IMR-90 (cell line): ENCODE measurements around the gene ARHGAP11A. TPM values are rescaled to one million over a fixed set of nuclear protein-coding genes. Genes with fewer than 3 reads are reported as not detected.

ENCODE experiments used
- ATAC-seq: fragments of 200-7000 bp; cut with Tn5 transposase; 2 replicates; pipeline ENCODE4 v1.9.1; 2020; ENCODE audit warnings: low read depth, mild to moderate bottlenecking, moderate library complexity
- BruUV-seq: library from RNA; stranded (reverse); fragments of 400-500 nt; replicated peaks from 2 replicates; lab custom pipeline; 2021; lab: Mats Ljungman, UMichigan
- CTCF ChIA-PET: fragments of 300-600 bp; formaldehyde crosslinking; extraction: SDS; loops from one replicate; lab custom pipeline; 2021; ENCODE audit warnings: antibody characterized with exemption; lab: Yijun Ruan, JAX
- POLR2A ChIA-PET: fragments of 300-600 bp; sonication (Branson Sonifier 250); formaldehyde crosslinking; loops from one replicate; lab custom pipeline; 2022; ENCODE audit warnings: antibody characterized with exemption; ENCODE audit not compliant: unreplicated experiment; lab: Charles Lee
- DNase-seq: peaks from one replicate; pipeline ENCODE4 v3.0.0; 2013
- H2AFZ ChIP-seq: replicated peaks from 2 replicates; pipeline ENCODE3; 2013; ENCODE audit warnings: low read length, mild to moderate bottlenecking; ENCODE audit not compliant: poor library complexity
- H2AK5ac ChIP-seq: 2 replicates; pipeline ENCODE4 v1.6.1; 2013; ENCODE audit warnings: low read depth, low read length, inconsistent platforms
- H2AK9ac ChIP-seq: replicated peaks from 2 replicates; pipeline ENCODE3; 2013; ENCODE audit warnings: mild to moderate bottlenecking, low read depth, low read length, moderate library complexity; ENCODE audit not compliant: poor library complexity
- H2BK120ac ChIP-seq: 2 replicates; pipeline ENCODE4 v1.6.1; 2013; ENCODE audit warnings: low read depth, low read length, inconsistent platforms
- H2BK15ac ChIP-seq: 3 replicates; pipeline ENCODE4 v1.6.1; 2013; ENCODE audit warnings: low read depth, low read length, inconsistent platforms
- H2BK20ac ChIP-seq: 2 replicates; pipeline ENCODE4 v1.6.1; 2013; ENCODE audit warnings: low read depth, mild to moderate bottlenecking, inconsistent platforms, low read length, moderate library complexity
- H2BK5ac ChIP-seq: 2 replicates; pipeline ENCODE4 v1.6.1; 2013; ENCODE audit warnings: mild to moderate bottlenecking, low read depth, low read length, inconsistent platforms; ENCODE audit not compliant: poor library complexity, severe bottlenecking
- H3K14ac ChIP-seq: replicated peaks from 2 replicates; pipeline ENCODE4 v1.6.1; 2013; ENCODE audit warnings: low read depth, low read length, inconsistent platforms
- H3K18ac ChIP-seq: 2 replicates; pipeline ENCODE4 v1.6.1; 2013; ENCODE audit warnings: low read depth, low read length, control low read depth
- H3K23ac ChIP-seq: 2 replicates; pipeline ENCODE4 v1.6.1; 2013; ENCODE audit warnings: low read depth, low read length, inconsistent platforms
- H3K27ac ChIP-seq: 2 replicates; pipeline ENCODE4 v1.5.1; 2013; ENCODE audit warnings: mild to moderate bottlenecking, control low read depth, low read length; ENCODE audit not compliant: insufficient read depth
- H3K27me3 ChIP-seq: 2 replicates; pipeline ENCODE4 v1.6.1; 2013; ENCODE audit warnings: low read length; ENCODE audit not compliant: control insufficient read depth, insufficient read depth
- H3K36me3 ChIP-seq: 2 replicates; pipeline ENCODE4 v1.6.1; 2013; ENCODE audit warnings: low read length, mixed read lengths; ENCODE audit not compliant: control insufficient read depth, insufficient read depth
- H3K4ac ChIP-seq: 2 replicates; pipeline ENCODE4 v1.6.1; 2013; ENCODE audit warnings: low read depth, low read length, inconsistent platforms
- H3K4me1 ChIP-seq: 2 replicates; pipeline ENCODE4 v1.6.1; 2013; ENCODE audit warnings: low read length, mixed read lengths; ENCODE audit not compliant: control insufficient read depth, insufficient read depth
- H3K4me2 ChIP-seq: 2 replicates; pipeline ENCODE4 v1.6.1; 2013; ENCODE audit warnings: low read depth, mild to moderate bottlenecking, control low read depth, low read length, moderate library complexity
- H3K4me3 ChIP-seq: 2 replicates; pipeline ENCODE4 v1.5.1; 2013; ENCODE audit warnings: low read depth, mild to moderate bottlenecking, control low read depth, low read length, moderate library complexity; ENCODE audit not compliant: insufficient read depth
- H3K56ac ChIP-seq: 2 replicates; pipeline ENCODE4 v1.6.1; 2013; ENCODE audit warnings: low read length, inconsistent platforms; ENCODE audit not compliant: insufficient read depth; ENCODE audit errors: extremely low read depth
- H3K79me1 ChIP-seq, 2 experiments: 2 replicates each; pipeline ENCODE4 v1.6.1; 2013; ENCODE audit warnings: low read length in 2 of 2, inconsistent platforms in 1 of 2, low read depth in 1 of 2
- H3K9ac ChIP-seq: 2 replicates; pipeline ENCODE4 v1.6.1; 2013; ENCODE audit warnings: low read depth, low read length, control low read depth
- H3K9me1 ChIP-seq: 2 replicates; pipeline ENCODE4 v1.6.1; 2013; ENCODE audit warnings: low read length, inconsistent platforms; ENCODE audit not compliant: insufficient read depth
- H3K9me3 ChIP-seq: 2 replicates; pipeline ENCODE4 v1.6.1; 2013; ENCODE audit warnings: low read length; ENCODE audit not compliant: control insufficient read depth, insufficient read depth
- H4K20me1 ChIP-seq: 2 replicates; pipeline ENCODE4 v1.6.1; 2013; ENCODE audit warnings: low read length, inconsistent platforms; ENCODE audit not compliant: insufficient read depth
- H4K5ac ChIP-seq: 2 replicates; pipeline ENCODE4 v1.6.1; 2013; ENCODE audit warnings: mild to moderate bottlenecking, low read depth, low read length, control low read depth
- H4K8ac ChIP-seq, 2 experiments: 2 replicates each; pipeline ENCODE4 v1.6.1; 2013; ENCODE audit warnings: low read depth in 2 of 2, low read length in 2 of 2, control low read depth in 1 of 2, inconsistent platforms in 1 of 2
- H4K91ac ChIP-seq: 2 replicates; pipeline ENCODE4 v1.6.1; 2013; ENCODE audit warnings: low read depth, low read length, inconsistent platforms; ENCODE audit not compliant: insufficient read depth
- CEBPB ChIP-seq: IDR thresholded peaks from 2 replicates; pipeline ENCODE4 v1.6.1; 2012; ENCODE audit warnings: low read depth, low read length, improper control_type of control experiment
- CHD1 ChIP-seq: IDR thresholded peaks from 2 replicates; pipeline ENCODE4 v1.6.1; 2012; ENCODE audit warnings: low read depth, low read length, improper control_type of control experiment
- ELK1 ChIP-seq: fragments of 150-350 bp; IDR thresholded peaks from 2 replicates; pipeline ENCODE4 v1.6.1; 2016; ENCODE audit warnings: low read depth, mild to moderate bottlenecking, low read length, moderate library complexity, borderline replicate concordance
- MAFK ChIP-seq: IDR thresholded peaks from 2 replicates; pipeline ENCODE4 v1.6.1; 2012; ENCODE audit warnings: low read depth, low read length, improper control_type of control experiment
- MAZ ChIP-seq: IDR thresholded peaks from 2 replicates; pipeline ENCODE4 v1.6.1; 2012; ENCODE audit warnings: low read depth, mild to moderate bottlenecking, low read length, improper control_type of control experiment, moderate library complexity, borderline replicate concordance
- MXI1 ChIP-seq: IDR thresholded peaks from 2 replicates; pipeline ENCODE4 v1.6.1; 2012; ENCODE audit warnings: low read depth, mild to moderate bottlenecking, low read length, moderate library complexity, borderline replicate concordance
- NFE2L2 ChIP-seq: fragments of 150-350 bp; IDR thresholded peaks from 2 replicates; pipeline ENCODE4 v1.6.1; 2016; ENCODE audit warnings: low read depth, mild to moderate bottlenecking, low read length
- POLR2A ChIP-seq: IDR thresholded peaks from 2 replicates; pipeline ENCODE4 v1.6.1; 2012; ENCODE audit warnings: mild to moderate bottlenecking, low read depth, low read length
- RAD21 ChIP-seq: IDR thresholded peaks from 2 replicates; pipeline ENCODE4 v1.6.1; 2012; ENCODE audit warnings: low read length, improper control_type of control experiment
- RCOR1 ChIP-seq: IDR thresholded peaks from 2 replicates; pipeline ENCODE4 v1.6.1; 2012; ENCODE audit warnings: mild to moderate bottlenecking, low read length, improper control_type of control experiment; ENCODE audit not compliant: insufficient replicate concordance
- SMC3 ChIP-seq: fragments of 150-350 bp; IDR thresholded peaks from 2 replicates; pipeline ENCODE4 v1.6.1; 2016; ENCODE audit warnings: low read depth, mild to moderate bottlenecking, antibody characterized with exemption, low read length, moderate library complexity
- USF2 ChIP-seq: fragments of 150-350 bp; IDR thresholded peaks from 2 replicates; pipeline ENCODE4 v1.6.1; 2017; ENCODE audit warnings: mild to moderate bottlenecking, antibody characterized with exemption, low read length, low read depth
- whole genome bisulfite sequencing, 2 experiments: methylation state at CpG; one replicate each; pipeline versions ENCODE4 v1.1.5 to v1.1.7; 2013; ENCODE audit warnings: missing lambda C conversion rate in 2 of 2; ENCODE audit not compliant: insufficient read length in 1 of 2; ENCODE audit errors: extremely low coverage in 2 of 2; 5-methylcytosine and 5-hydroxymethylcytosine counted together
- dilution Hi-C: fragments of 300-500 bp; cut with HindIII; formaldehyde crosslinking; loops from one replicate; pipeline ENCODE4 v1.14.3; 2018; ENCODE audit warnings: low sequenced_read_pairs; ENCODE audit not compliant: unreplicated experiment
- in situ Hi-C: fragments of 300-500 bp; cut with MboI; formaldehyde crosslinking; loops from 3 replicates; pipeline ENCODE4 v1.14.3; 2019; ENCODE audit warnings: low sequenced_read_pairs, inconsistent platforms, mixed read lengths
- intact Hi-C: fragments of 100-400 bp; cut with micrococcal nuclease; formaldehyde crosslinking; loops from 2 replicates; pipeline ENCODE4 v1.10.0; 2022
- polyA plus RNA-seq, 3 experiments: library from polyadenylated mRNA; depleted of rRNA; stranded (reverse); fragments of >200 nt; gene quantifications; 2 replicates each; pipeline ENCODE4 v1.2.3, GENCODE V29; 2012; ENCODE audit warnings: low replicate concordance in 1 of 3
- total RNA-seq: library from RNA; depleted of rRNA; stranded (reverse); fragments of >200 nt; gene quantifications from 2 replicates; pipeline ENCODE4 v1.2.3, GENCODE V29; 2012
- TF ChIP-seq, protein P1 (sequence below): conservative IDR thresholded peaks from 2 replicates; pipeline ENCODE4 v1.5.1; 2012; ENCODE audit warnings: mild to moderate bottlenecking, low read depth, low read length, improper control_type of control experiment

Gene ARHGAP11A
- total and polyA plus RNA-seq, 2 of the 4 experiments (the other 2 are of a cell fraction) = 9.9 to 29.0 TPM

GRCh38 chr15:32643907-32644445 lies 28.7 kb downstream of the ARHGAP11A start (continued):
- no peak for TF ChIP-seq MAFK
- no peak for TF ChIP-seq ELK1

DNA sequence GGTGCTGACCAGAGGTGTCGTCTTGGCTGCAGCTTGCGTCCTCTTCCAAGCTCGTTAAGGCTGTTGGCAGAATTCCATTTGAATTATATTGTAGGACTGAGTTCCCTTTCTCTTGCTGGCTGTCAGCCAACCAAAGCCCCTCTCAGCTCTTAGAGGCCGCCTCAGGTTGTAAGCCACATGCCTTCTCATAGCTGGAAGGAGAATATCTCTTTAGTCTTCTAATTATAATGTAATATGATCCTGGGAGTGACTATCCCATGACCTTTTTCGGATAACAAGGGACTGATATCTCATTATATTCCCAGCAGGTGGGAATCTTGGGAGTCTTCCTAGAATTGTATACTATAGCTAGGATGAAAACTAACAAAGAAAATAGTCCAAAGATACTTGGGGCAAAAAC lies 31.0 kb downstream of the ARHGAP11A start:
- dilution Hi-C loops = no loop called here
- Histone ChIP-seq H3K23ac (no peak overlapping the region), H3K56ac (no peak overlapping the region), H3K9ac (no peak overlapping the region), H3K79me1 (peaks cover 0 to 20% of the 10 kb centered on the region in 2 experiments; a peak in 2 of 4 replicates), H3K4ac (no peak overlapping the region), H4K8ac (no peak overlapping the region), H3K27ac (no peak overlapping the region), H4K5ac (no peak overlapping the region), H3K9me3 (no peaks in the 10 kb centered on the region), H2BK15ac (no peak overlapping the region), H4K91ac (no peak overlapping the region), H3K27me3 (no peaks in the 10 kb centered on the region), H3K4me3 (no peak overlapping the region), H2BK5ac (no peak overlapping the region), H3K36me3 (no peaks in the 10 kb centered on the region), H2AK9ac (no peak overlapping the region), H2BK120ac (no peak overlapping the region), H3K4me1 (peaks cover 15% of the 10 kb centered on the region), H2AK5ac (no peak overlapping the region), H4K20me1 (no peaks in the 10 kb centered on the region), H2AFZ (no peak overlapping the region), H3K4me2 (no peak overlapping the region), H3K9me1 (peaks cover 12% of the 10 kb centered on the region; the same call in 1 of the 2 replicates), H2BK20ac (no peak overlapping the region), H3K18ac (no peak overlapping the region), H3K14ac (no peak overlapping the region)
- in situ Hi-C loops = loop anchor here (5.0 kb wide), 1 partner anchor 486 kb away; no protein-coding TSS in a partner anchor
- BruUV-seq = no TSS peak
- intact Hi-C loops = no loop called here
- no peak for ATAC-seq
- CTCF ChIA-PET = interaction anchor here (0.6 to 1.5 kb wide), 2 partner anchors 25 to 41 kb away, joined by 3 read pairs; no protein-coding TSS in a partner anchor
- WGBS, 2 experiments = no CpG with 5 or more reads among the region's 5 CpGs
- DNase-seq = no peak
- POLR2A ChIA-PET = no interaction called here
- no peak for TF ChIP-seq MXI1
- TF ChIP-seq USF2 = no peak
- TF ChIP-seq, protein P1, sequence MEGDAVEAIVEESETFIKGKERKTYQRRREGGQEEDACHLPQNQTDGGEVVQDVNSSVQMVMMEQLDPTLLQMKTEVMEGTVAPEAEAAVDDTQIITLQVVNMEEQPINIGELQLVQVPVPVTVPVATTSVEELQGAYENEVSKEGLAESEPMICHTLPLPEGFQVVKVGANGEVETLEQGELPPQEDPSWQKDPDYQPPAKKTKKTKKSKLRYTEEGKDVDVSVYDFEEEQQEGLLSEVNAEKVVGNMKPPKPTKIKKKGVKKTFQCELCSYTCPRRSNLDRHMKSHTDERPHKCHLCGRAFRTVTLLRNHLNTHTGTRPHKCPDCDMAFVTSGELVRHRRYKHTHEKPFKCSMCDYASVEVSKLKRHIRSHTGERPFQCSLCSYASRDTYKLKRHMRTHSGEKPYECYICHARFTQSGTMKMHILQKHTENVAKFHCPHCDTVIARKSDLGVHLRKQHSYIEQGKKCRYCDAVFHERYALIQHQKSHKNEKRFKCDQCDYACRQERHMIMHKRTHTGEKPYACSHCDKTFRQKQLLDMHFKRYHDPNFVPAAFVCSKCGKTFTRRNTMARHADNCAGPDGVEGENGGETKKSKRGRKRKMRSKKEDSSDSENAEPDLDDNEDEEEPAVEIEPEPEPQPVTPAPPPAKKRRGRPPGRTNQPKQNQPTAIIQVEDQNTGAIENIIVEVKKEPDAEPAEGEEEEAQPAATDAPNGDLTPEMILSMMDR = no peak
- TF ChIP-seq RAD21 = no peak
- no peak for TF ChIP-seq MAZ
- TF ChIP-seq CHD1 = no peak
- no peak for TF ChIP-seq CEBPB
- TF ChIP-seq SMC3 = no peak
- no peak for TF ChIP-seq NFE2L2
- no peak for TF ChIP-seq RCOR1
- TF ChIP-seq POLR2A = no peak
